Natural killer cell (primary cell): Measurements from ENCODE around the gene CHAF1B. TPM values are rescaled to one million over a fixed set of nuclear protein-coding genes. Genes with fewer than 3 reads are reported as not detected.

ENCODE experiments used
- ATAC-seq, 3 donors: fragments of 150-1000 bp in 2 of 3; fragments of 200-7000 bp in 1 of 3; cut with Tn5 transposase; 1 replicate in 1 of 3; 2 replicates in 2 of 3; pipeline ENCODE4 v1.10.0; 2021; ENCODE audit warnings: mild to moderate bottlenecking in 2 of 3, moderate library complexity in 2 of 3
- DNase-seq, 2 donors: peaks; one replicate each; pipeline versions ENCODE4 v3.0.0 to v3.0.0-alpha.2; 2013 to 2021; ENCODE audit warnings: mixed read lengths in 1 of 2
- H3K27ac ChIP-seq: one replicate; pipeline ENCODE4 v1.5.1; 2013; ENCODE audit warnings: mild to moderate bottlenecking, low read length
- H3K27me3 ChIP-seq: one replicate; pipeline ENCODE4 v1.6.1; 2013; ENCODE audit warnings: low read length; ENCODE audit not compliant: control insufficient read depth, insufficient read depth
- H3K36me3 ChIP-seq: one replicate; pipeline ENCODE4 v1.6.1; 2013; ENCODE audit warnings: low read length; ENCODE audit not compliant: control insufficient read depth, insufficient read depth
- H3K4me1 ChIP-seq: one replicate; pipeline ENCODE4 v1.6.1; 2013; ENCODE audit warnings: low read length; ENCODE audit not compliant: control insufficient read depth, insufficient read depth
- H3K4me3 ChIP-seq: one replicate; pipeline ENCODE4 v1.5.1; 2013; ENCODE audit warnings: low read length
- H3K9me3 ChIP-seq: one replicate; pipeline ENCODE4 v1.6.1; 2013; ENCODE audit warnings: low read length; ENCODE audit not compliant: control insufficient read depth, insufficient read depth
- H3K27ac Mint-ChIP-seq, 2 donors: one replicate each; pipeline ENCODE4 v1.8.0; 2022; ENCODE audit warnings: mild to moderate bottlenecking in 2 of 2, mixed read lengths in 2 of 2, moderate library complexity in 1 of 2
- H3K27me3 Mint-ChIP-seq, 2 donors: one replicate each; pipeline ENCODE4 v1.8.0; 2022; ENCODE audit warnings: low read depth in 2 of 2, mixed read lengths in 2 of 2
- H3K36me3 Mint-ChIP-seq: one replicate; pipeline ENCODE4 v1.8.0; 2022; ENCODE audit warnings: mixed read lengths
- H3K4me1 Mint-ChIP-seq, 2 donors: one replicate each; pipeline ENCODE4 v1.8.0; 2022; ENCODE audit warnings: mixed read lengths in 2 of 2
- H3K4me3 Mint-ChIP-seq: one replicate; pipeline ENCODE4 v1.8.0; 2022; ENCODE audit warnings: mild to moderate bottlenecking, moderate library complexity, mixed read lengths
- H3K9me3 Mint-ChIP-seq, 2 donors: one replicate each; pipeline ENCODE4 v1.8.0; 2022; ENCODE audit warnings: mixed read lengths in 2 of 2
- WGBS: methylation state at CpG from one replicate; pipeline ENCODE4 v1.1.7; 2013; ENCODE audit warnings: missing lambda C conversion rate; ENCODE audit not compliant: insufficient coverage; 5-methylcytosine and 5-hydroxymethylcytosine counted together
- intact Hi-C: fragments of 100-400 bp; cut with micrococcal nuclease; formaldehyde crosslinking; loops from one replicate; pipeline ENCODE4 v1.14.2; 2022
- total RNA-seq, 4 donors: library from RNA; stranded (reverse); fragments of 120-200 nt in 1 of 4; gene quantifications; one replicate each; pipeline versions ENCODE4 v1.2.3 to v1.2.4, GENCODE V29; 2013 to 2022
- TF ChIP-seq, protein P1 (sequence below): fragments of 200-600 bp; IDR thresholded peaks from one replicate; pipeline ENCODE4 v1.8.0; 2022; ENCODE audit warnings: antibody characterized with exemption

CHAF1B gene
- total RNA-seq, 3 donors from 2014 or later (not counting 1 experiment from before 2014, with no cell fraction given): 7.6 to 7.9 (median 7.7) TPM

GRCh38 chr21:36425286-36425685 lies 40.1 kb downstream of the CHAF1B start:
- no peaks in the 10 kb centered on the region for H3K36me3 Mint-ChIP-seq
- no peak for ATAC-seq
- Histone ChIP-seq H3K36me3 (no peaks in the 10 kb centered on the region), H3K9me3 (no peaks in the 10 kb centered on the region), H3K27ac (no peak overlapping the region), H3K4me1 (peaks cover 32% of the 10 kb centered on the region), H3K4me3 (no peak overlapping the region), H3K27me3 (no peaks in the 10 kb centered on the region)
- TF ChIP-seq, protein P1, sequence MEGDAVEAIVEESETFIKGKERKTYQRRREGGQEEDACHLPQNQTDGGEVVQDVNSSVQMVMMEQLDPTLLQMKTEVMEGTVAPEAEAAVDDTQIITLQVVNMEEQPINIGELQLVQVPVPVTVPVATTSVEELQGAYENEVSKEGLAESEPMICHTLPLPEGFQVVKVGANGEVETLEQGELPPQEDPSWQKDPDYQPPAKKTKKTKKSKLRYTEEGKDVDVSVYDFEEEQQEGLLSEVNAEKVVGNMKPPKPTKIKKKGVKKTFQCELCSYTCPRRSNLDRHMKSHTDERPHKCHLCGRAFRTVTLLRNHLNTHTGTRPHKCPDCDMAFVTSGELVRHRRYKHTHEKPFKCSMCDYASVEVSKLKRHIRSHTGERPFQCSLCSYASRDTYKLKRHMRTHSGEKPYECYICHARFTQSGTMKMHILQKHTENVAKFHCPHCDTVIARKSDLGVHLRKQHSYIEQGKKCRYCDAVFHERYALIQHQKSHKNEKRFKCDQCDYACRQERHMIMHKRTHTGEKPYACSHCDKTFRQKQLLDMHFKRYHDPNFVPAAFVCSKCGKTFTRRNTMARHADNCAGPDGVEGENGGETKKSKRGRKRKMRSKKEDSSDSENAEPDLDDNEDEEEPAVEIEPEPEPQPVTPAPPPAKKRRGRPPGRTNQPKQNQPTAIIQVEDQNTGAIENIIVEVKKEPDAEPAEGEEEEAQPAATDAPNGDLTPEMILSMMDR: no peak
- H3K27me3 Mint-ChIP-seq: no peaks in the 10 kb centered on the region
- no peaks in the 10 kb centered on the region for H3K9me3 Mint-ChIP-seq
- whole genome bisulfite sequencing: 87% methylated on average over 9 of the region's 9 CpGs
- H3K27ac Mint-ChIP-seq: peak overlapping the region in 1 of 2 donors; percentile 36
- DNase-seq: no peak
- intact Hi-C loops: no loop called here
- peaks cover 29 to 45% of the 10 kb centered on the region in 2 donors for H3K4me1 Mint-ChIP-seq
- no peak overlapping the region for H3K4me3 Mint-ChIP-seq

DNA sequence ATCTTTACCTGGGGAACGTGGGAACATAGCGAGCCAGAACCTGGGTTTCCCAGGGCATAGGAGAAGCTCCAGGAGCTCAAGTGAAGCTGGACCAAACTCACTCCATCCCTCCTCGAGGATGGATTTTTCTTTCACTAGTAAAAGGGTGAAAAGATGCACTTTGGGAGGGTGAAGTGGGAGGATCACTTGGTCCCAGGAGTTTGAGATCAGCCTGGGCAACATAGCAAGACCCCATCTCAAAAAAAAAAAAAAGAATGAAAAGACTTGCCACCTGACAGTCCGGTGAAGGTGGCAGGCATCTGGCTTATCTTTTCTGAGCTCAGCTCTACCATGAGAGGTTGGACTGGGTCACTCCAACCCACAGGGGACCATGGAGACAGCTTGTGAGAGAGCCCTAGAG lies 42.3 kb downstream of the CHAF1B start:
- H3K36me3 ChIP-seq: no peaks in the 10 kb centered on the region
- H3K4me3 ChIP-seq: no peak overlapping the region
- intact Hi-C loops: no loop called here
- Mint-ChIP-seq H3K4me1 (peaks cover 31 to 50% of the 10 kb centered on the region in 2 donors), H3K27ac (peak overlapping the region in 1 of 2 donors; percentile 44), H3K36me3 (no peaks in the 10 kb centered on the region), H3K9me3 (no peaks in the 10 kb centered on the region), H3K4me3 (peak overlapping the region; percentile 49), H3K27me3 (peaks cover 0 to 3% of the 10 kb centered on the region in 2 donors)
- TF ChIP-seq, protein P1: no peak
- peaks cover 35% of the 10 kb centered on the region for H3K4me1 ChIP-seq
- no peaks in the 10 kb centered on the region for H3K9me3 ChIP-seq
- WGBS: 89% methylated on average over 3 of the region's 4 CpGs
- ATAC-seq (no peak), DNase-seq (no peak)
- no peaks in the 10 kb centered on the region for H3K27me3 ChIP-seq
- no peak overlapping the region for H3K27ac ChIP-seq

GRCh38 chr21:36428761-36429432 lies 43.7 kb downstream of the CHAF1B start:
- DNase-seq (no peak), ATAC-seq (no peak)
- peak overlapping the region; percentile 50 for H3K4me3 Mint-ChIP-seq
- H3K4me1 Mint-ChIP-seq: peaks cover 18 to 36% of the 10 kb centered on the region in 2 donors
- Histone ChIP-seq H3K4me3 (no peak overlapping the region), H3K27ac (peak overlapping the region; percentile 81), H3K9me3 (no peaks in the 10 kb centered on the region), H3K27me3 (no peaks in the 10 kb centered on the region), H3K4me1 (peaks cover 21% of the 10 kb centered on the region), H3K36me3 (no peaks in the 10 kb centered on the region)
- H3K9me3 Mint-ChIP-seq: no peaks in the 10 kb centered on the region
- peaks cover 0 to 3% of the 10 kb centered on the region in 2 donors for H3K27me3 Mint-ChIP-seq
- peak overlapping the region; percentile 92 to 94 for H3K27ac Mint-ChIP-seq
- H3K36me3 Mint-ChIP-seq: no peaks in the 10 kb centered on the region
- TF ChIP-seq, protein P1: no peak
- 86% methylated on average over 12 of the region's 12 CpGs for WGBS
- intact Hi-C loops: no loop called here
